ENCODE measurements around the gene OR2Z1. TPM values are rescaled to one million over a fixed set of nuclear protein-coding genes. Genes with fewer than 3 reads are reported as not detected.

Gene OR2Z1
- total and polyA plus RNA-seq, 4 donors, result not detected

Small RNA genes within 50 kb of the gene (small RNA-seq; reads per million reads assigned to genes)
- gene AC012616.1 (ENCODE audit: low replicate concordance), result not detected

Other genes with a start within 250 kb of the OR2Z1 start
- 10 to 100 TPM in 1 of 2 donors, 1 to 10 TPM in 1; 8.2 to 18.8 TPM for gene PRAM1, start 219.0 kb upstream of the OR2Z1 start, total RNA-seq
- 10 to 100 TPM; 21.3 to 22.8 TPM for gene PRAM1, start 219.0 kb upstream of the OR2Z1 start, polyA plus RNA-seq
- 10 to 100 TPM; 17.7 to 35.7 TPM for gene ZNF414, start 207.5 kb upstream of the OR2Z1 start, total RNA-seq
- 10 to 100 TPM; 26.2 to 32.8 TPM for gene ZNF414, start 207.5 kb upstream of the OR2Z1 start, polyA plus RNA-seq
- gene MYO1F, start 144.2 kb upstream of the OR2Z1 start, total RNA-seq, result 100 to 1,000 TPM in 1 of 2 donors, 10 to 100 TPM in 1; 23.4 to 100 TPM
- gene MYO1F, start 144.2 kb upstream of the OR2Z1 start, polyA plus RNA-seq, result 100 to 1,000 TPM in 1 of 2 donors, 10 to 100 TPM in 1; 46.1 to 127 TPM
- gene ADAMTS10, start 110.9 kb upstream of the OR2Z1 start, total RNA-seq, result 10 to 100 TPM; 13.1 to 44.1 TPM
- 10 to 100 TPM in 1 of 2 donors, 1 to 10 TPM in 1; 9.1 to 17.5 TPM for gene ADAMTS10, start 110.9 kb upstream of the OR2Z1 start, polyA plus RNA-seq
- gene NFILZ, start 91.0 kb upstream of the OR2Z1 start, total RNA-seq, result not detected
- not detected for gene NFILZ, start 91.0 kb upstream of the OR2Z1 start, polyA plus RNA-seq
- not detected for gene ACTL9, start 22.8 kb upstream of the OR2Z1 start, total RNA-seq
- gene ACTL9, start 22.8 kb upstream of the OR2Z1 start, polyA plus RNA-seq, result not detected
- 10 to 100 TPM; 21.9 to 32.7 TPM for gene ZNF558, start 110.7 kb downstream of the OR2Z1 start, total RNA-seq
- gene ZNF558, start 110.7 kb downstream of the OR2Z1 start, polyA plus RNA-seq, result 10 to 100 TPM; 11.3 to 14.4 TPM
- gene MBD3L1, start 110.7 kb downstream of the OR2Z1 start, total RNA-seq, result not detected
- gene MBD3L1, start 110.7 kb downstream of the OR2Z1 start, polyA plus RNA-seq, result not detected

Data from lung (tissue), 5 donors.